NCI-H1105 treated with DMSO at 0.1 percent for 48 hours (cell line): ENCODE results near the gene MTA3.
A peak's percentile ranks its signal among the peaks of the same experiment; 100 is the strongest.

Experiments
- DNase-seq: peaks from one replicate; lab custom pipeline; 2025; lab: John Stamatoyannopoulos, UW

Gene MTA3

GRCh38 chr2:42762823-42763804, 194.7 kb downstream of the MTA3 start:
- no peak for DNase-seq

DNA sequence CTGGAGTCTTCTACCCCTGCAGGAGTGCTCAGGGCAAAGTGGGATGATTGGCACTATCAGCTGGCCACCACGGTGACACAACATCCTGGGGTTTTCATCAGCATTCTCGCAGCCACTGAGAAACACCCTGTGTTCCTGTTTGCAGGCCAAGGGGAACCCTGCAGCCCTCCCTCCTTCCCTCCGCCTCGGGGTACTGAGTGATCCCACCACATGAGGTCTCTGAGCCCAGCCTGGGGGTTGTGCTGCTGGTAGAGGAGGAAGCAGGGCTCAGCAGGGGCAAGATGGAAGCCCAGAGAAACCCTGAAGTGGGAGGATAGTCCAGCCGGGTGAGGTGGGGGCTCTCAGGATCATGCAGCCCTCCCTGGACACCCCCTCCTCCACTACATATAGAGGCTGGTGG, 195.7 kb downstream of the MTA3 start, which contains the start of gene OXER1:
Gene OXER1 (minus strand): TSS at position 40 of the 400 bp plus-strand sequence. CDS start 73 bp downstream, outside the sequence.
- DNase-seq, result no peak

GRCh38 chr2:42764901-42765300, 196.5 kb downstream of the MTA3 start:
- no peak for DNase-seq

- DNase-seq, result no peak
Observed at GRCh38 chr2:42765686-42766085, 197.3 kb downstream of the MTA3 start.

DNA sequence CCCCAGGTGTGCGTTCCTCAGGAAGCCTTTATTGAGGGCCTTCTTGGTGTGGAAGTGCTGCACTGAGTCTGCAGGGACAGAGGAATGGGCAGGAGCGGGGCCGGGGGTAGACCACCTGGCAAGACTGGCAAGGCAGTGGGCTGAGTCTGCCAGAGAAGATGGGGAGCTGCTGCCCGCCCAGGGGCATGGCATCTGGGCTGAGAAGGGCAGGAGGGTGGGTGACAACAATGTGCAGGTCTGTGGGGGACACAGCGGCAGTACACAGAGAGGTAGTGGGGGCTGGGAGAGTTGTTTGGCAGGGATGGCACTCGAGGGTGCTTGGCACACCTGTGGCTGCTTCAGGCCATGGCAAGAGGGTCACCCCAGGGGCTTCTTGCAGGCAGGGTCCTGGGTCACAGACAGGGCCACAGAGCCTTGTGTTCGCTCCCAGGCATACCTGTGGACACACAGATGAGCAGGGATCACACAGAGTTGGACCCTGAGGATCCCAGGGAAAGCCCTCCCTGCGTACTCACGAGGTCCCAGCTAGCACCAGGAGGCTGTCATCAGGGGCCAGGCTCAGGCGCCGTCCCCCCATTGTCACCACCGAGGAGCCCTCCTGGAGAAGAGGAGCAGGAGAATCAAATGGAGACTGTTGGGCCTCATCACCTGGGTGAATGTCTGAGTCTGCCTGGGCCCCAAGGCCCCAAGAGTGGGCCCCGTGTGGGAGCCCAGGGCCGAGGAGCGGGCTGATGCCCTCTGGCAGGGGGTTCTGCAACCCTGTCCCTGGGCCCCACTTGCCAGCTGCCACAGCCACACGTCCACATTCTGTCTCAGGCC, 198.9 kb downstream of the MTA3 start:
- no peak for DNase-seq

- no peak for DNase-seq
Observed at GRCh38 chr2:42767899-42768705, 199.7 kb downstream of the MTA3 start.

- DNase-seq, result no peak
Observed at GRCh38 chr2:42768706-42769256, 200.3 kb downstream of the MTA3 start.

- no peak for DNase-seq
Observed at GRCh38 chr2:42769583-42770287, 201.3 kb downstream of the MTA3 start.

GRCh38 chr2:42770288-42771131, 202.1 kb downstream of the MTA3 start:
- DNase-seq, result peak; percentile 2

DNA sequence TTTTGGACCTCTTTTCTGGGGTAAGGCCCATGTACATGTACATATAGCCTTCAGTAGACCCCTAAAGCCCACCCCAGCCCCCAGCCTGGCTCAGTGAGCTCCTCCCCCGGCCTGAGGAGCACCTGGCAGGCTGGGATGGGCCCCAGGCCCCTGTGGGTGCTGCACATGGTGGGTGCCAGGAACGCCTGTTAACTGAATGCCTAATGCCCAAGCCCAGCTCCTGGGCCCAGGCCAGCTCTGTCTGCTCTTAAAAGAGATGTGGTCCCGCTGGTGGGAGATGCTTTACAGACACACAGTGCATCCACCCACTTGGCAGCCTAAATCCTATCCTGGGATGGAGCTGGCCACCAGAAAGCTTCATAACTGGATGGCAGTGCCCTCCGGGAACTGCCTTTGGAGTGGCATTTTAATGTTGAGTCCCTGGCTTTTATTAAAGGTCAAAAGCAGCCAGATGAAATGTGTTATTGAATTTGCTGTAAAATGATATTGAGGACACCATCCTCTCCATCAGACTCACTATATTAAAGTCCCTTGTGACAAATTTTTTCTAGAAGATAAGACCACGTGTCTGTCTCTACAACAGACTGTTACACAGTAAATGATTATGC, 203.2 kb downstream of the MTA3 start:
- DNase-seq, result no peak

DNA sequence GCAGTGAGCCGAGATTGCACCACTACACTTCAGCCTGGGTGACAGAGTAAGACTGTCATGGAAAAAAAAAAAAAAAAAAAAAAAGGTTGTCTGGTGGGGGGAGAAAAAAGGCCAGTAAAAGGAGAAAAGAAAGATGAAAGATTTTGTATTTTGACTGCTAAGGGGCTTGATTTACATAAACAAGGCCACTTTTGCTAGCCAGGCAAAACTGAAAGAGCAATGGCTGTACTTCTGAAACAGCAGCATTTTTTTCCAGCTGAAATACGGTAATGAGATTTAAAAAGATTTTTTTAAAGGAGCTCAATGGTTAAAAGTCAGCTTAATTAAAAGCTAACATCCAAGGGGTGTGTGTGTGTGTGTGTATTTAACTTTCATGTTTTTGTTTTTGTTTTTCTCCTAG, 206.8 kb downstream of the MTA3 start:
- DNase-seq, result no peak

DNA sequence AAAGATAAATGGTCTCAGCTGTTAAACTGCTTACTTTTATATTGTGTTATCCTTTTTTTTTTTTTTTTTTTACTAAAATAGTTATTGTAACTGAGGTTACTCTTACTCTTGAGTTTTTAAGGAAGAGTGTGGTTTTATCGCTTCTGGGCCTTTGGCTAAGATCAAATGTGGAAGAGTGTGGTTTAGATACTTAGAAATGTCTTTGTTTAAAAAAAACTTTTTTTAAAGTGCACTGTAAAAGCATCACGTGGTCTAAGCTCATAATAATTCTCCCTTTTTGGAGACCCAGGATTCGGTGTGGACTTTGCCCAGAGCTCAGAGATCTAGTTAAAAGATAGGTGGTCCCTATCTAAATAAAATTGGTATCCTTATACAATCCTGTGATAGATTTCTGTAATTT, 207.4 kb downstream of the MTA3 start:
- DNase-seq, result no peak

- DNase-seq, result no peak
Observed at GRCh38 chr2:42777883-42778805, 209.7 kb downstream of the MTA3 start.

- no peak for DNase-seq
Observed at GRCh38 chr2:42781181-42781580, 212.7 kb downstream of the MTA3 start.

- no peak for DNase-seq
Observed at GRCh38 chr2:42783511-42783910, 215.1 kb downstream of the MTA3 start.

- no peak for DNase-seq
Observed at GRCh38 chr2:42784204-42784880, 215.9 kb downstream of the MTA3 start.

DNA sequence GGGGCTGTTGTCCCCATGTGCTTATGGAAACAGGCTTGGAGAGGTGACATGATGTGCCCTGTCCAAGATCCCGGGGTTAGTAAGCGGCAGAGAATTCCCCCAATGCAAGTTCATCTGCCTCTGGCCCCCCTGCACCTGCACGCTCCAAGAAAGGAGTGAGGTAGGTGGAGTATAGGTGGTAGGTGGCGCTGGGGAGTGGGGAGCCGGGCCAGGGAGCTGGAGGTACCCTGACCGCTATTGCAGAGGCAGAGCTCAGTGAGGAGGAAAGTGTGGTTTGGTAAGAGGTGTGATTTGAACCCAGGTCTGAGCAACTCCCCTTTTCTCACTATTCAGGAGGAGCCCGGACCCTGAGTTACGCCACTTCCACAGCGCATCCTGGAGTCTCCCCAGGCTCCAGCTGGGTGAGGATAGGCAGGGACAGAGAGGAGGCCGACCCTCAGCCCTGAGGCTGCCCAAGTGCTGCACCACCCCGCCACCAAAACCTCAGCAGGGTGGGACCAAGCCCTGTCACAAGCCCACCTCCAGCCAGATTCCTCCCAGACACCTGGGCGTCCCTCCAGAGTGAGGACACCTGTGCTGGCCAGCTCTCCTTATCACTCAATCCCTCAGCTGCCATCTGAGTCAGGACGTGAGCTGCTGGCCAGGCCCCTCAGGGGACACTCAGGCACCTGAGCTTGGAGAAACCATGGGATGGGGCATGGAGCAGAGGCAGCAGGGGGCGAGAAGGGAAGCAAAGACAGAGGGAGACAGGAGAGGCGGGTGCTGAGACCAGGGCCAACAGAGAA, 218.3 kb downstream of the MTA3 start:
- DNase-seq, result no peak
